HG03045 (cell line): ENCODE measurements around the gene RRP12.
"Not testable (repeated sequence)": the region's sequence is repeated elsewhere in the genome, so short reads cannot be mapped to it uniquely, and the experiment has no call there.

Source experiments
- ATAC-seq: cut with Tn5 transposase; IDR thresholded peaks from one replicate; pipeline ENCODE4 v1.9.1; 2021; ENCODE audit warnings: mild to moderate bottlenecking, moderate library complexity; ENCODE audit not compliant: unreplicated experiment

The RRP12 gene

GRCh38 chr10:97407211-97407951 lies 6.2 kb upstream of the RRP12 start:
- ATAC-seq, result peak; percentile 90

GRCh38 chr10:97406483-97406882 lies 5.3 kb upstream of the RRP12 start:
- not testable (repeated sequence) for ATAC-seq

GRCh38 chr10:97406064-97406463 lies 4.9 kb upstream of the RRP12 start:
- ATAC-seq, result no peak

GRCh38 chr10:97404044-97404443 lies 2.9 kb upstream of the RRP12 start:
- no peak for ATAC-seq

- no peak for ATAC-seq
These were observed 347 bp upstream of the RRP12 start for GRCh38 chr10:97401455-97401919.

- peak; percentile 36 for ATAC-seq
These were observed 1.1 kb downstream of the RRP12 start for GRCh38 chr10:97399843-97400545.

GRCh38 chr10:97396056-97396455 lies 5.1 kb downstream of the RRP12 start:
- ATAC-seq, result no peak

GRCh38 chr10:97393034-97393573 lies 8.0 kb downstream of the RRP12 start:
- no peak for ATAC-seq

- no peak for ATAC-seq
These were observed 11.0 kb downstream of the RRP12 start for GRCh38 chr10:97390091-97390490.

GRCh38 chr10:97388152-97388551 lies 13.0 kb downstream of the RRP12 start:
- ATAC-seq, result no peak

GRCh38 chr10:97385565-97385964 lies 15.6 kb downstream of the RRP12 start:
- ATAC-seq, result no peak

GRCh38 chr10:97384641-97385040 lies 16.5 kb downstream of the RRP12 start:
- ATAC-seq, result no peak

GRCh38 chr10:97384156-97384555 lies 17.0 kb downstream of the RRP12 start:
- ATAC-seq, result no peak

- no peak for ATAC-seq
These were observed 18.0 kb downstream of the RRP12 start for GRCh38 chr10:97383159-97383558.

GRCh38 chr10:97381626-97382025 lies 19.5 kb downstream of the RRP12 start:
- ATAC-seq, result no peak

- ATAC-seq, result no peak
These were observed 20.6 kb downstream of the RRP12 start for GRCh38 chr10:97380516-97380915.

GRCh38 chr10:97378933-97379921 lies 21.9 kb downstream of the RRP12 start:
- ATAC-seq, result no peak

GRCh38 chr10:97376413-97376812 lies 24.7 kb downstream of the RRP12 start:
- ATAC-seq, result no peak

GRCh38 chr10:97373456-97373855 lies 27.7 kb downstream of the RRP12 start:
- no peak for ATAC-seq

- no peak for ATAC-seq
These were observed 28.8 kb downstream of the RRP12 start for GRCh38 chr10:97372233-97372875.
